HepG2 (cell line): ENCODE measurements around the gene SCARF1. TPM values are rescaled to one million over a fixed set of nuclear protein-coding genes. Genes with fewer than 3 reads are reported as not detected.

Experiments used
- CEBPB ChIP-seq: IDR thresholded peaks from 2 replicates; pipeline ENCODE4 v1.6.1; 2011; ENCODE audit warnings: low read depth, low read length, improper control_type of control experiment, borderline replicate concordance
- ELF3 ChIP-seq: IDR thresholded peaks from 2 replicates; pipeline ENCODE4 v1.6.1; 2016; ENCODE audit warnings: missing genetic modification reagents, missing compliant biosample characterization
- ESRRA ChIP-seq: sonication (generic); formaldehyde crosslinking; IDR thresholded peaks from 2 replicates; pipeline ENCODE4 v1.5.1; 2020; ENCODE audit warnings: mild to moderate bottlenecking, low read depth, missing genetic modification reagents
- FOSL1 ChIP-seq: sonication (generic); formaldehyde crosslinking; IDR thresholded peaks from 2 replicates; pipeline ENCODE4 v1.9.0; 2021; ENCODE audit warnings: missing genetic modification reagents, borderline replicate concordance
- HOXA7 ChIP-seq: sonication (generic); formaldehyde crosslinking; IDR thresholded peaks from 2 replicates; pipeline ENCODE4 v1.8.1; 2022; ENCODE audit warnings: mild to moderate bottlenecking, missing genetic modification reagents, moderate library complexity
- PATZ1 ChIP-seq: sonication (generic); formaldehyde crosslinking; IDR thresholded peaks from 2 replicates; pipeline ENCODE4 v1.4.0; 2020; ENCODE audit warnings: missing genetic modification reagents
- PAXIP1 ChIP-seq: sonication (generic); formaldehyde crosslinking; conservative IDR thresholded peaks from 2 replicates; pipeline ENCODE4 v1.4.0; 2020; ENCODE audit warnings: mild to moderate bottlenecking, missing genetic modification reagents, moderate library complexity
- PITX1 ChIP-seq: sonication (generic); formaldehyde crosslinking; IDR thresholded peaks from 2 replicates; pipeline ENCODE4 v1.5.1; 2020; ENCODE audit warnings: mild to moderate bottlenecking, missing genetic modification reagents
- PRDM15 ChIP-seq: sonication (generic); formaldehyde crosslinking; IDR thresholded peaks from 2 replicates; pipeline ENCODE4 v1.4.0; 2020; ENCODE audit warnings: missing genetic modification reagents
- RCOR2 ChIP-seq: IDR thresholded peaks from 2 replicates; pipeline ENCODE4 v1.6.1; 2016; ENCODE audit warnings: missing biosample characterization, missing genetic modification reagents
- SALL1 ChIP-seq: sonication (generic); formaldehyde crosslinking; IDR thresholded peaks from 2 replicates; pipeline ENCODE4 v1.8.0; 2022; ENCODE audit warnings: mild to moderate bottlenecking, missing genetic modification reagents
- SPEN ChIP-seq: sonication (generic); formaldehyde crosslinking; IDR thresholded peaks from 2 replicates; pipeline ENCODE4 v1.5.1; 2020; ENCODE audit warnings: low read depth, mild to moderate bottlenecking, missing genetic modification reagents
- THAP11 ChIP-seq: IDR thresholded peaks from 2 replicates; pipeline ENCODE4 v1.6.1; 2016; ENCODE audit warnings: missing biosample characterization, missing genetic modification reagents
- ZKSCAN8 ChIP-seq: IDR thresholded peaks from 2 replicates; pipeline ENCODE4 v1.6.1; 2016; ENCODE audit warnings: borderline replicate concordance, missing genetic modification reagents, missing compliant biosample characterization
- ZNF574 ChIP-seq: sonication (generic); formaldehyde crosslinking; IDR thresholded peaks from 2 replicates; pipeline ENCODE4 v1.4.0; 2020; ENCODE audit warnings: missing genetic modification reagents
- ZNF678 ChIP-seq: sonication (generic); formaldehyde crosslinking; IDR thresholded peaks from 2 replicates; pipeline ENCODE4 v1.4.0; 2020; ENCODE audit warnings: mild to moderate bottlenecking, missing genetic modification reagents
- polyA plus RNA-seq, 8 experiments: library from polyadenylated mRNA; depleted of rRNA in 3 of 8; stranded (reverse) in 7 of 8; unstranded in 1 of 8; fragments of >200 nt; fragmentation: Illumina TruSeq in 4 of 8; extraction: Trizol in 4 of 8; gene quantifications; 2 replicates each; pipeline versions ENCODE4 v1.2.1 to v1.2.3, GENCODE V29; 2011 to 2016; ENCODE audit warnings: low read depth in 4 of 8, missing spikeins in 1 of 8, mixed read lengths in 1 of 8; ENCODE audit not compliant: insufficient read depth in 1 of 8
- total RNA-seq, 5 experiments: library from RNA; depleted of rRNA; stranded (reverse); fragments of >200 nt; fragmentation: Illumina TruSeq; extraction: Trizol; gene quantifications; 2 replicates each; pipeline ENCODE4 v1.2.3, GENCODE V29; 2016; ENCODE audit warnings: low read depth in 1 of 5

The SCARF1 gene
- total and polyA plus RNA-seq, 2 of the 13 experiments (the other 11 are each of a cell fraction or from before 2014, with no cell fraction given) = 0.24 to 0.71 TPM

GRCh38 chr17:1592751-1593629, 52.5 kb downstream of the SCARF1 start (continued):
- TF ChIP-seq PAXIP1 (CRISPR knock-in tag) (peak; percentile 88), ESRRA (CRISPR knock-in tag) (peak; percentile 37; the same call in 1 of the 2 replicates), FOSL1 (CRISPR knock-in tag) (peak; percentile 73), PATZ1 (CRISPR knock-in tag) (peak; percentile 74), ELF3 (CRISPR knock-in tag) (peak; percentile 23; the same call in 1 of the 2 replicates), ZNF678 (no peak), ZNF574 (CRISPR knock-in tag) (no peak), THAP11 (CRISPR knock-in tag) (peak; percentile 60), SPEN (CRISPR knock-in tag) (peak; percentile 63; the same call in 1 of the 2 replicates), HOXA7 (CRISPR knock-in tag) (no peak), PITX1 (peak; percentile 27), PRDM15 (CRISPR knock-in tag) (no peak), SALL1 (CRISPR knock-in tag) (peak; percentile 69), RCOR2 (CRISPR knock-in tag) (peak; percentile 19; the same call in 1 of the 2 replicates), ZKSCAN8 (CRISPR knock-in tag) (no peak; the same call in 1 of the 2 replicates), CEBPB (no peak)
